Fibroblast of the aortic adventitia (primary cell): Measurements from ENCODE around the gene FRMD4A. TPM values are rescaled to one million over a fixed set of nuclear protein-coding genes. Genes with fewer than 3 reads are reported as not detected.

ENCODE experiments used
- DNase-seq: peaks from one replicate; pipeline ENCODE4 v3.0.0-alpha.2; 2010; ENCODE audit warnings: low read depth
- H3K4me3 ChIP-seq: 2 replicates; pipeline ENCODE4 v1.5.1; 2011; ENCODE audit warnings: low read depth, mild to moderate bottlenecking, control low read depth, low read length, moderate library complexity
- CTCF ChIP-seq: IDR thresholded peaks from 2 replicates; pipeline ENCODE4 v1.5.1; 2011; ENCODE audit warnings: mild to moderate bottlenecking, low read length, control low read depth, inconsistent platforms; ENCODE audit not compliant: insufficient read depth
- total RNA-seq: library from RNA; depleted of rRNA; stranded (reverse); fragments of >200 nt; gene quantifications from 2 replicates; pipeline ENCODE4 v1.2.3, GENCODE V29; 2012; ENCODE audit warnings: low replicate concordance

Gene FRMD4A
- total RNA-seq, 1 donor: 42.4 TPM

DNA sequence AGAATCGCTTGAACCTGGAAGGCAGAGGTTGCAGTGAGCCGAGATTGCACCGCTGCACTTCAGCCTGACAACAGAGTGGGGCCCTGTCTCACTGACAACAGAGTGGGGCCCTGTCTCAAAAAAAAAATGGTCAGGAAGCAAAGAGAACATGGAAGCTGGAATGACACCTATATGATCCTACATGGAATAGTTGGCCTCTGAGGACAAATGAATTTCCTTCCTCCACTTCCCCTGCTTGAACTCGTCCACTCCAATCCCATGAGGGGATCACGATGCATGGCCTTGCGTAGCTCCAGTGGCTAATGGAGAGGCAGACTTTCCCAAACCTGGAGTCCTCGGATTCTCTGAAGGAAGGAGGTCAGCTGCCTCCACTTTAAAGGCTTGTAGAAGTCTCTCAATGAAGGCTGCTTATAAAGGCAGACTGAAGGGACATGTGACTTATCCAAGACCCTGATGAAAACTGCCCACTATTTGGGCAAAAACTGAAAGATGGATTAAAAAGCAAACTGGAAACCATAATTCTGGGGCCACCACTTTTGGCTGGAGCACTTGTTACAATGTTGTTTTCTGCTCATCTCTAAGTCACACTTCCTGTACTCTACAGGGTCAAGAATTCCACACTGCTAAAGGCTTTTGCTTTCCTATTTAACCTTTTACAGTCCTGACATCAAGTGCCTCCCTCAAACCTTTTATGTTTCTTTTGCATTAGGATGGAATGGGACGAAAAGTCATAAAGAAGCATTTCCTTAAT is 529.4 kb downstream of the FRMD4A start:
- no peak for TF ChIP-seq CTCF
- no peak overlapping the region for H3K4me3 ChIP-seq
- DNase-seq: no peak

- no peak overlapping the region for H3K4me3 ChIP-seq
- DNase-seq: no peak
- no peak for TF ChIP-seq CTCF
Observed at GRCh38 chr10:13797164-13797563, 533.6 kb downstream of the FRMD4A start.

GRCh38 chr10:13795653-13796555 is 534.8 kb downstream of the FRMD4A start:
- no peak overlapping the region for H3K4me3 ChIP-seq
- TF ChIP-seq CTCF: no peak
- no peak for DNase-seq

DNA sequence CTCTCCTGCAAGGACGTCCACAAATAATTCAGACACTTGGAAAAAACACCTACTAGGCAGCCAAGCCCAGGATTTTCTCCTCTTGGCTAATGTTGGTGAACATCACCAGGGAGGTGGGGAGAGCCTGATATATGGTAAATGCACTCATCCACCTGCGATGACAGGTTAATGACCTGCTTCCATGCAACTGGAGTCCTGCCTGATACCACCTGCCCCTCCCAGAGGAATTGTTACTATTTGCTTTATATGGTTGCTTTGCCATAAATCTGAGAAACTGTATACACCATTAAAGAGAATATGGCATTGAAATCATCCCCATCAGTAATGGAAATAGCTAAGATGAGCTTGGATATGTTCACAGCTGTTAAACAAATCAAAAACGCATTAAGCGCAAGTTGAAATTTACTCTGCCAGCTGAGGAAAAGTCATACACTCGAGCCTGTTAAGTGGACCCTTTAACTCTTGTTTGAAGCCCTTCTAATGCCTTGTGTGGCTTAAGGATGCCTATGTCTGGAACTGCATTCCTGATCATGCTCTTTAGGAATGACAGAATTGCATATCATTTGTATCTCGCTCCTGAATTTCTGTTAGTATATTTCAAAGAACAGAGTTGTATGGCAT is 535.6 kb downstream of the FRMD4A start:
- no peak for DNase-seq
- H3K4me3 ChIP-seq: no peak overlapping the region
- TF ChIP-seq CTCF: no peak

DNA sequence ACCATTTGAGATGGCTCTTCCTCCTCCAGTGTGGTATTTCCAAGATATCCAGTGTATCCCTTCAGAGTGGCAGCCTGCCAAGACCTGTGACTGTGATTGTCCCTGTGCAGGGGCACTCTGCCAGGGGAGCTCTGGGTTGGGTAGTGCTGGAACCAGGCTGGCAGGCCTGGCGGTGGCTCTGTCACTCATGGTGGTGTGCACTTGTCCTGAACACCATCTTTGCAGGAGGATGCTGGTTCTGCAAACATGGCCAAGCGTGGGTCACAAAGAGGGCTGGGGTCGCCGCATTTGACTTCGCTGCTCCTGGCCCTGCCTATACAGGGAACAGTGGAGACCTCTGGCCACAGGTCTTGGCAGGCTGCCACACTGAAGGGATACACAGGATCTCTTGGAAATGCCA is 538.7 kb downstream of the FRMD4A start:
- TF ChIP-seq CTCF: no peak

GRCh38 chr10:13791483-13791882 is 539.2 kb downstream of the FRMD4A start:
- DNase-seq: no peak
- TF ChIP-seq CTCF: no peak
- H3K4me3 ChIP-seq: no peak overlapping the region

More for the DNA sequence above, 538.7 kb downstream of the FRMD4A start:
- H3K4me3 ChIP-seq: no peak overlapping the region
- DNase-seq: no peak
